ENCODE measurements around the gene RHOH.

- TF ChIP-seq CTCF (IDR thresholded peaks at IDR 0.05) = no peak
- TF ChIP-seq POLR2AphosphoS5 (IDR thresholded peaks at IDR 0.05) = no peak
- no peak for TF ChIP-seq POLR2A (IDR thresholded peaks at IDR 0.05)
These were observed 5.7 kb upstream of the RHOH start for GRCh38 chr4:40190880-40191815.

All from suprapubic skin (tissue), 4 donors.